GM18858 (cell line): Measurements from ENCODE around the gene PHC2.

Experiments used
- ATAC-seq: cut with Tn5 transposase; IDR thresholded peaks from one replicate; pipeline ENCODE4 v1.9.1; 2021; ENCODE audit not compliant: unreplicated experiment

The PHC2 gene

GRCh38 chr1:33430692-33431593 is at the start of gene PHC2:
Gene PHC2, minus strand, starts transcription at chr1:33431095. Its CDS starts 55,556 bp downstream, at chr1:33375539.
- peak; percentile 73 for ATAC-seq

GRCh38 chr1:33477451-33477850 is 46.6 kb upstream of the PHC2 start:
- no peak for ATAC-seq

GRCh38 chr1:33473900-33474299 is 43.0 kb upstream of the PHC2 start:
- no peak for ATAC-seq

- peak; percentile 53 for ATAC-seq
These were observed 41.5 kb upstream of the PHC2 start, which contains the start of gene ZSCAN20 for GRCh38 chr1:33472269-33472980. Gene ZSCAN20, plus strand, starts transcription at chr1:33472645. Its CDS starts 6,644 bp downstream, at chr1:33479289.

GRCh38 chr1:33471416-33471815 is 40.5 kb upstream of the PHC2 start:
- ATAC-seq, result no peak

GRCh38 chr1:33470495-33471012 is 39.7 kb upstream of the PHC2 start:
- ATAC-seq, result no peak

- no peak for ATAC-seq
These were observed 38.8 kb upstream of the PHC2 start for GRCh38 chr1:33469691-33470090.

GRCh38 chr1:33468967-33469366 is 38.1 kb upstream of the PHC2 start:
- no peak for ATAC-seq

GRCh38 chr1:33468531-33468930 is 37.6 kb upstream of the PHC2 start:
- no peak for ATAC-seq

GRCh38 chr1:33468011-33468410 is 37.1 kb upstream of the PHC2 start:
- ATAC-seq, result no peak

GRCh38 chr1:33466159-33466558 is 35.3 kb upstream of the PHC2 start:
- ATAC-seq, result no peak

- ATAC-seq, result no peak
These were observed 34.4 kb upstream of the PHC2 start for GRCh38 chr1:33465316-33465715.

GRCh38 chr1:33464552-33464951 is 33.7 kb upstream of the PHC2 start:
- no peak for ATAC-seq

GRCh38 chr1:33462405-33463164 is 31.7 kb upstream of the PHC2 start:
- ATAC-seq, result no peak

- ATAC-seq, result peak; percentile 62
These were observed 30.2 kb upstream of the PHC2 start for GRCh38 chr1:33460947-33461629.

GRCh38 chr1:33460144-33460543 is 29.2 kb upstream of the PHC2 start:
- ATAC-seq, result no peak

- no peak for ATAC-seq
These were observed 28.8 kb upstream of the PHC2 start for GRCh38 chr1:33459691-33460090.

- no peak for ATAC-seq
These were observed 25.6 kb upstream of the PHC2 start for GRCh38 chr1:33456502-33456886.

- no peak for ATAC-seq
These were observed 24.9 kb upstream of the PHC2 start for GRCh38 chr1:33455539-33456501.
